GM23248 (cell line): ENCODE results near the gene PROM2.

Experiments used
- EZH2 ChIP-seq: fragments of 200-600 bp; sonication (generic); IDR thresholded peaks from 2 replicates; pipeline ENCODE4 v1.6.1; 2018; ENCODE audit warnings: antibody characterized with exemption, mild to moderate bottlenecking; ENCODE audit not compliant: insufficient read depth, poor library complexity, severe bottlenecking
- EZH2phosphoT487 ChIP-seq: fragments of 200-600 bp; sonication (generic); IDR thresholded peaks from 2 replicates; pipeline ENCODE4 v1.6.1; 2018; ENCODE audit warnings: antibody characterized with exemption, moderate library complexity, mild to moderate bottlenecking, low read depth; ENCODE audit not compliant: insufficient read depth

DNA sequence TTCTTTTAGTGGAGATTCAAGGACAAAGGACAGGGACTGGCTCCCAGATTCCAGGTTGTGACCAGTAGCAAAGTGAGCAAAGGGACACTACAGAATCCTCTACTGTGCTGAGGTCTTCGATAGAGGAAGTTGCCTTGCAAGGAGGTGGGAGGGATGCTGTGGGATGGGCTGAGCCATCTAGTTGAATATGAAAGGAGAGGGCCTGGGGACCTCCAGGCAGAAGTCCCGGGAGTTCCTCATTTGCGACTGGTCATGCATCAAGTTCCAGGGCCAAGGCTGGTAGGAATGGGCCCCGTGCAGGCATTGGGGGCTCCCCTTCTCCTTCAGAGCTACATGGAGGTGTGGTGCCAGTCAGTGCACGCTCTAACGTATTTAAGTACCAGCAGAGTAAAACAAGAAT is 12.6 kb upstream of the PROM2 start:
- no peak for TF ChIP-seq EZH2phosphoT487
- TF ChIP-seq EZH2: no peak
